Astrocyte of the hippocampus (primary cell): ENCODE data around the gene NDC1.
"Not testable (repeated sequence)": the region's sequence is repeated elsewhere in the genome, so short reads cannot be mapped to it uniquely, and the experiment has no call there.

ENCODE experiments used
- DNase-seq: peaks from one replicate; pipeline ENCODE4 v3.0.0; 2011; ENCODE audit warnings: low read depth, low spot score

NDC1 gene

DNA sequence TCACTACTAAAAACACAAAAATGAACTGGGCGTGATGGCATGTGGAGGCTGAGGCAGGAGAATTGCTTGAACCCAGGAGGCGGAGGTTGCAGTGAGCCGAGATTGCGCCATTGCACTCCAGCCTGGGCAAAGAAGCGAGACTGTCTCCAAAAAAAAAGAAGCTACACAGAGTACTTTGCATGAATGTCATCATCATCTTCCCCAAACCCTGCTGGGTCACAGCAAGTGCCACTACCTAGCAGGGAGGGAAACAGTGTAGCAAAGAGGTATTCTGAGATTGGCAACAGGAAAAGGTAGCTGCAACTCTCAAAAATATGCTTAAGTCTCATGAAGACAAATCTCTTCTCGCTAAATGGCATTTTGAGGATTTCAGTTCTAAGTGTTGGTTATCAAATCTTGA lies 12.8 kb downstream of the NDC1 start:
- DNase-seq = no peak

DNA sequence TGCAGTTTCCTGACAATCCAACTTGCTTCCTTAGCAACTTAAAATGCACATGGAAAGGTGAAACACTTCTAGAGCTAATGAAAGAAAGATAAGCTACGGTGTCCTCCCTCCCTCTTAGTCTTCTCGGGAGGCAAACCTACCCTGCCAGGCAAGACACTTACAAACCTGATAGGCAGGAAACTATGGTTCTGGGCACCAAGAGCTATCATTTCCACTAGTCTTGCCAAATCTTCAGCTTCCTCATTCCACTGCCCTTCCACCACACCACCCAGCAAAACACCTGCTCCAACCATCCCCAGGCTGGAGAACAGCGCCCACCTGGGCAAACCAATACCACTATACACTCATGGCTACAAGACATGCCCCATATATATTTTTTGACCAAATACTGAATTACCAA lies 15.2 kb downstream of the NDC1 start:
- no peak for DNase-seq

GRCh38 chr1:53821380-53821779 lies 16.7 kb downstream of the NDC1 start:
- no peak for DNase-seq

- DNase-seq = no peak
Observed at GRCh38 chr1:53819387-53819786, 18.7 kb downstream of the NDC1 start.

DNA sequence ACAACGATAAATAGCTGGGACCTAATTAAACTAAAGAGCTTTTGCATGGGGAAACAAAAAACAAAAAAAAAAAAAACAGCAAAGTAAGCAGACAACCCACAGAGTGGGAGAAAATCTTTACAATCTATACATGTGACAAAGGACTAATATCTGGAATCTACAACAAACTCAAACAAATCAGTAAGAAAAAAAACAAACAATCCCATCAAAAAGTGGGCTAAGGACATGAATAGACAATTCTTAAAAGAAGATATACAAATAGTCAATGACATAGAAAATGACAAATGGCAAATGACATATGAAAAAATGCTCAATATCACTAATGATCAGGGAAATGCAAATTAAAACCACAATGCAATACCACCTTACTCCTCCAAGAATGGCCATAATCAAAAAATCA lies 21.5 kb downstream of the NDC1 start:
- DNase-seq = not testable (repeated sequence)

- not testable (repeated sequence) for DNase-seq
Observed at GRCh38 chr1:53815484-53815883, 22.6 kb downstream of the NDC1 start.

GRCh38 chr1:53811414-53811851 lies 26.7 kb downstream of the NDC1 start:
- DNase-seq = no peak

DNA sequence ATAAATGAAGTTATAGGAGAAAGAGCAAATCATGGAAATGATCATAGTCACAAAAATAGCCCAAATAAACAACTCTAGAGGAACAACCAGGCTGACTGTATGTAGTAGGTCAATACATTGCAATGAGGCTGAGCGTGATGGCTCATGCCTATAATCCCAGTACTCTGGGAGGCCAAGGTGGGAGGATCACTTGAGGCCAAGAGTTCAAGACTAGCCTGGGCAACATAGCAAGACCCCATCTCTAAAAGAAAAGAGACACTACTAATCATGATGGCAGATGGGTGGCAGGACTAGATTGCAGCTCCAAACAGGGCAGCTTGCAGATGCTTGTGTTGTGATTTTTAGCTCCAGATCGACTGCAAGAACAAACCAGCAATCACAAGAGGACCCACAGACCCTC lies 27.6 kb downstream of the NDC1 start:
- no peak for DNase-seq

DNA sequence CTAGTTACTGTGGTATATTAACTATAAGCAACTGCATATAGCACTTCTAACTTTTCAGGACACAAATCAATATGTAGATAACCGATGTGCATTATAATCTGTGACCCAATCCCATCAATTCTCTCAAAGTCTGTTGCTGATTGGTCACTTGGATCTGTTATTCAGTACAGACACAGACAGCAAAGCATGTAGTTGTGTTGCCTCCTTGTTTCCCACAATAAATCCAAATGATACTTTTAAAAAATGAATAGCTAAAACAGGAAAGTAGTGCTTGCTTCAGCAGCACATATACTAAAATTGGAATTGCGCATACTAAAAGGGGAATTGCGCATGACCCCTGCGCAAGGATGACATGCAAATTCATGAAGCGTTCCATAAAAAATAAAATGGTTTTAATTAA lies 28.1 kb downstream of the NDC1 start:
- no peak for DNase-seq

DNA sequence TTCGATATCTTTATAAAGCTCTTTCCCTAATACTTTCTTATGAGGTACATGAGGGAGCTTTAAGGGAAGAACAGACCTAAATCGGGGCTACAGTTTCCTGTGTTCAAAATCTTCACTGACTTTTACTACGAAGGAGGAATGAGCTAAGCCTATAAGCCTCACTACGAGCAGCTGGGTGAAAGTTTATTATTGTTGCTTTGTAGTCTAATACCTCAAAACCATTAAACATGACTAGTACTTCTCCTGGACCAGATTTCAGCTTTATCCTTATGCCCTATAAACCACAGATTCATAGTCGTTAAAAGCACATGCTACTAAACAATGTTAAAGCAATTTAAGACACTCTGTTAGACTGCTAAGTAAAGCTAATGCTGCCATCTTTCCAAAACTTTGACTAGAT lies 30.2 kb downstream of the NDC1 start:
- peak; percentile 44 for DNase-seq

DNA sequence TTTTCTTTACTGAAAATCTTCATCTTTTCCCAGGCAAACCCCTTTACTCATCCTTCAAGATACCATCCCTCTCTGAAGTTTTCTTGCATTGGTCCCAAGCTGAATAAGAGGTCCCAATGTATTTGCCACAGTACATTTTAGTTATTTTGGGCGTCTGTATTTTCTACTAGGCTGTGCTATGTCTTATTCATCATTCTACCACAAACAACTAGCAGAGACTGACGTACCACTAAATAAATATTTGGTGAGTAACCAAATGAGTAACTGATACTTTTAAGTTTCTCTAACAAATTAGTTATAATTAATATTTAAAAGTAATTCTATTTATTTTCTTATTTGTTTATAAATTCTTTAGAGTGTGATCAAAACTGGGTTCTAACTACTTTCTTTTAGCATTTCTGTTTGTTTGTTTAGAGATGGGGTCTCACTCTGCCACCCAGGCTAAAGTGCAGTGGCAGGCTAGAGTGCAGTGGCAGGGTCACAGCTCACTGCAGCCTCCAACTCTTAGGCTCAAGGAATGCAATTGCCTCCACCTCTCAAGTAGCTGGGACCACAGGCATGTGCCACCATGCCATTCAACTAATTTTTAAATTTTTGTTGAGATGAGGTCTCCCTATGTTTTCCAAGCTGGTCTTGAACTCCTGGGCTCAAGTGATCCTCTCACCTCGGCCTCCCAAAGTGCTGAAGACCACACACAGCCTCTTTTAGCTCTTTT lies 33.1 kb downstream of the NDC1 start:
- peak; percentile 18 for DNase-seq

GRCh38 chr1:53804181-53804580 lies 33.9 kb downstream of the NDC1 start:
- no peak for DNase-seq

GRCh38 chr1:53800621-53801020 lies 37.5 kb downstream of the NDC1 start:
- DNase-seq = no peak

- no peak for DNase-seq
Observed at GRCh38 chr1:53799141-53799540, 39.0 kb downstream of the NDC1 start.

DNA sequence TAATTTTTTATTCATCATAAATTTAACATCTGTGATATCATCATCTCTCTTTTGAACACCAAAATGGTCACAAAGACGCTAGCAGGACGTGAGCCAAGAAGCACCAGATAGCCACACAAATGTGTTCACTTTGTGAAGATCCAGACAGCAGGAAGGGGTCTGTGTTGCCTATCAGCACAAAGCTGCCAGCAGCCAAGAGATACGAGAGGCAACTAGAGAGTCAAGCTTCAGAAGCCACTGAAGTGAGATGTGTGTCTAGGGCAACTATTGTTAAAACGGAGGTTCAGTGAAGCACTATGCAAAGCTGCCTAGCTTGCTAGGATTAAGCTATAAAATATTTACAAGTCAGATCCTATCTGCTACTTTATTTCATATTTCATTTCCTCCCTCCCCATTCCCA lies 45.3 kb downstream of the NDC1 start:
- DNase-seq = no peak

DNA sequence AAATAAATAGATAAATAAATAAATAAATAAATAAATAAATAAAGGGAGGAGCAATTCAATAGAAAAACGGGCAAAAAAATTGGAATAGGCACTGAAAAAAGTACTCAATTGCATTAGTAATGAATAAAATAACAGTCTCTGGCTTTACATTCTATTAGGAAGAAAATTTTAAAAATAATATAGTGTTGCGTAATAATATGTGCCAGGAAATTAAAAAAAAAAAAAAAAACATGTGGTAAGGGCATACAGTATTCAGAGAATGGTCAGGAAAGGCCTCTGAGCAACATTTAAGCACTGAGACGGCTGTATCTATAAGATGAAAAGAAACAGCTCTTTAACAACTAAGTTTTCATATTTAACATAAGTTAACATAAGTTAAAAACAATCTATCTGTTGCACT lies 50.4 kb downstream of the NDC1 start:
- DNase-seq = no peak

DNA sequence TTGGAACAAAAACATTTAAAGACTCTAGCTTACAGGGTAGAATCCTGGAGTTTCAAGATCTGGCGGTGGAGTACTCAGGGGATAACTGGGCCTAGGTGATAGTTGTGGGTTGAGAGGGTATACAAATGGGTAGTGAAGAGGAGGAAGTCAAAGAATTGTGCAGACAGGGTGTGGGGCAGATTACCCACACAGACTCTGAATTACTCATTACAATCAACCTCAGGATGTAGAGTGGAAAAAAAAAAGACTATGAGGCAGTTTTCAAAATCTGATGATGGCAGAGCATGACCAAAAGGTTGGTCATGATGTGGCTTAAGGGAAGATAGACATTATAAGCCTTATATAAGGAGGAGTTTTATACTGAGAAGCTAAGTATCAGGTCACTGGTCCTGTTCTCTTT lies 55.0 kb downstream of the NDC1 start:
- DNase-seq = no peak

- peak; percentile 21 for DNase-seq
Observed at GRCh38 chr1:53781654-53782053, 56.4 kb downstream of the NDC1 start.

GRCh38 chr1:53777272-53777671 lies 60.8 kb downstream of the NDC1 start:
- DNase-seq = no peak

DNA sequence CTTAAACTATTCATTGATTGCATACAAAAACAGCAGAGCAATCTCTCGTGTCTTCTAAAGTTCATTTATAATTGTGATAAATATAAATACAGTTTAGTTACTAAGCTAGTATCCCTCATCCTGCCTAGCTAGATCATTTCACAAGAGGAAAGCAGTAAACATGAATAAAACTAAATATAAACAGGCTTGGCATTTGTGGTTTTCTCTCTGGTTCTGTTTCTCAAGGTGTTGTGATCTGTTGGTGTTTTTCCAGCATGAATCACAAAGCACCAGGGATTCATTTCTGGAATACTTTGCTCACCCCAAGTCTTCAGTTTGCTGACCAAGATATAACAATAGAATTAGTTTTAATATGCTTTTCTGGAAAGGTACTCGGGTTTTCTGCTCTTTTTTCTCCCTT lies 66.4 kb downstream of the NDC1 start:
- DNase-seq = peak; percentile 80

DNA sequence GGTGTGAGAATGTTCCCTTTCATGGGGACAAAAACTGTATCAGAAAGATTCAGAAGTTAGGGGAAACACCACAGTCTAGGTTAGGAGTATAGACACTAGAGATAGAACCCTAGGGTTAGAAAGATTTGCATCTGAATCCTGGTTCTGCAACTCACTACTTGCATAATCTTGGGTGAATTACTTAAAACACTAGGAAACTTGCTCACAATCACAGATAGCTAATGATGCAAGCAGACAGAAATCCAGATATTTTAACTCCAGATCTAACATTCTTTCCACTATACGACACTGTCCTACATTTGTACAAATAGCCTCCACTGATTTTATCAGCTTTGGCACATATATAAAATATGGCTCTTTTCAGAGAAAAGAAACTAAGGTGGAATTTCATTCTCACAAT lies 68.3 kb downstream of the NDC1 start:
- DNase-seq = no peak

- DNase-seq = no peak
Observed at GRCh38 chr1:53769184-53769583, 68.9 kb downstream of the NDC1 start.

- DNase-seq = peak; percentile 57
Observed at GRCh38 chr1:53766831-53767405, 71.2 kb downstream of the NDC1 start.
